Neural progenitor cell (in vitro differentiated cells): ENCODE data around the gene INSYN2A.

Experiments used
- CTCF ChIP-seq: fragments of 200-600 bp; sonication (generic); IDR thresholded peaks from 2 replicates; pipeline ENCODE4 v1.5.1; 2017; ENCODE audit warnings: antibody characterized with exemption, mild to moderate bottlenecking
- EZH2 ChIP-seq: fragments of 200-600 bp; sonication (generic); IDR thresholded peaks from 2 replicates; pipeline ENCODE4 v1.6.1; 2017; ENCODE audit warnings: antibody characterized with exemption, mild to moderate bottlenecking, moderate library complexity
- EZH2phosphoT487 ChIP-seq: fragments of 200-600 bp; sonication (generic); IDR thresholded peaks from 2 replicates; pipeline ENCODE4 v1.6.1; 2017; ENCODE audit warnings: antibody characterized with exemption

GRCh38 chr10:127190427-127190826 lies 6.0 kb downstream of the INSYN2A start:
- TF ChIP-seq CTCF (no peak), EZH2 (no peak), EZH2phosphoT487 (no peak)
